ENCODE results near the gene TMC1.

TMC1 gene

GRCh38 chr9:72622186-72622585, 100.8 kb downstream of the TMC1 start:
- H3K79me2 ChIP-seq (ENCODE audit: insufficient read depth, low read length), result no peaks in the 10 kb centered on the region
- TF ChIP-seq, protein P1, sequence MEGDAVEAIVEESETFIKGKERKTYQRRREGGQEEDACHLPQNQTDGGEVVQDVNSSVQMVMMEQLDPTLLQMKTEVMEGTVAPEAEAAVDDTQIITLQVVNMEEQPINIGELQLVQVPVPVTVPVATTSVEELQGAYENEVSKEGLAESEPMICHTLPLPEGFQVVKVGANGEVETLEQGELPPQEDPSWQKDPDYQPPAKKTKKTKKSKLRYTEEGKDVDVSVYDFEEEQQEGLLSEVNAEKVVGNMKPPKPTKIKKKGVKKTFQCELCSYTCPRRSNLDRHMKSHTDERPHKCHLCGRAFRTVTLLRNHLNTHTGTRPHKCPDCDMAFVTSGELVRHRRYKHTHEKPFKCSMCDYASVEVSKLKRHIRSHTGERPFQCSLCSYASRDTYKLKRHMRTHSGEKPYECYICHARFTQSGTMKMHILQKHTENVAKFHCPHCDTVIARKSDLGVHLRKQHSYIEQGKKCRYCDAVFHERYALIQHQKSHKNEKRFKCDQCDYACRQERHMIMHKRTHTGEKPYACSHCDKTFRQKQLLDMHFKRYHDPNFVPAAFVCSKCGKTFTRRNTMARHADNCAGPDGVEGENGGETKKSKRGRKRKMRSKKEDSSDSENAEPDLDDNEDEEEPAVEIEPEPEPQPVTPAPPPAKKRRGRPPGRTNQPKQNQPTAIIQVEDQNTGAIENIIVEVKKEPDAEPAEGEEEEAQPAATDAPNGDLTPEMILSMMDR (IDR thresholded peaks at IDR 0.05; ENCODE audit: low read length), result no peak
- no peak for TF ChIP-seq EZH2 (IDR thresholded peaks at IDR 0.05; ENCODE audit: borderline replicate concordance, low read length)
- no peaks in the 10 kb centered on the region for H4K20me1 ChIP-seq (ENCODE audit: insufficient read depth, low read length)
- no peaks in the 10 kb centered on the region for H3K9me2 ChIP-seq (ENCODE audit: low read depth, low read length)
- H3K4me2 ChIP-seq (ENCODE audit: low read length), result no peak overlapping the region
- H3K27ac ChIP-seq (ENCODE audit: low read depth, low read length, poor library complexity, severe bottlenecking), result no peak overlapping the region
- H3K9ac ChIP-seq (ENCODE audit: low read length), result no peak overlapping the region
- H2AFZ ChIP-seq (ENCODE audit: low read length), result no peak overlapping the region
- H3K36me3 ChIP-seq (ENCODE audit: insufficient read depth, low read length), result no peaks in the 10 kb centered on the region
- H3K9me3 ChIP-seq (ENCODE audit: low read length), result no peaks in the 10 kb centered on the region
- H3K4me1 ChIP-seq (ENCODE audit: insufficient read depth, low read length, severe bottlenecking), result no peaks in the 10 kb centered on the region
- H3K4me3 ChIP-seq (ENCODE audit: low read depth, low read length, poor library complexity, severe bottlenecking), result no peak overlapping the region
- H3K27me3 ChIP-seq (ENCODE audit: insufficient read depth, low read length), result no peaks in the 10 kb centered on the region
- H3F3A ChIP-seq (ENCODE audit: insufficient read depth, low read length), result no peaks in the 10 kb centered on the region

GRCh38 chr9:72623156-72623555, 101.7 kb downstream of the TMC1 start:
- Histone ChIP-seq H3F3A (ENCODE audit: insufficient read depth, low read length) (no peaks in the 10 kb centered on the region), H4K20me1 (ENCODE audit: insufficient read depth, low read length) (no peaks in the 10 kb centered on the region), H3K9me2 (ENCODE audit: low read depth, low read length) (no peaks in the 10 kb centered on the region), H3K27ac (ENCODE audit: low read depth, low read length, poor library complexity, severe bottlenecking) (no peak overlapping the region), H3K4me3 (ENCODE audit: low read depth, low read length, poor library complexity, severe bottlenecking) (no peak overlapping the region), H3K79me2 (ENCODE audit: insufficient read depth, low read length) (no peaks in the 10 kb centered on the region), H3K36me3 (ENCODE audit: insufficient read depth, low read length) (no peaks in the 10 kb centered on the region), H3K9me3 (ENCODE audit: low read length) (no peaks in the 10 kb centered on the region), H3K27me3 (ENCODE audit: insufficient read depth, low read length) (no peaks in the 10 kb centered on the region), H2AFZ (ENCODE audit: low read length) (no peak overlapping the region), H3K4me1 (ENCODE audit: insufficient read depth, low read length, severe bottlenecking) (no peaks in the 10 kb centered on the region), H3K9ac (ENCODE audit: low read length) (no peak overlapping the region), H3K4me2 (ENCODE audit: low read length) (no peak overlapping the region)
- TF ChIP-seq, protein P1 (IDR thresholded peaks at IDR 0.05; ENCODE audit: low read length), result no peak
- TF ChIP-seq EZH2 (IDR thresholded peaks at IDR 0.05; ENCODE audit: borderline replicate concordance, low read length), result no peak

GRCh38 chr9:72627147-72627546, 105.7 kb downstream of the TMC1 start:
- Histone ChIP-seq H4K20me1 (ENCODE audit: insufficient read depth, low read length) (no peaks in the 10 kb centered on the region), H3K4me1 (ENCODE audit: insufficient read depth, low read length, severe bottlenecking) (no peaks in the 10 kb centered on the region), H3K4me2 (ENCODE audit: low read length) (no peak overlapping the region), H3K9me2 (ENCODE audit: low read depth, low read length) (no peaks in the 10 kb centered on the region), H3K79me2 (ENCODE audit: insufficient read depth, low read length) (no peaks in the 10 kb centered on the region), H2AFZ (ENCODE audit: low read length) (no peak overlapping the region), H3K4me3 (ENCODE audit: low read depth, low read length, poor library complexity, severe bottlenecking) (no peak overlapping the region), H3K27ac (ENCODE audit: low read depth, low read length, poor library complexity, severe bottlenecking) (no peak overlapping the region), H3K36me3 (ENCODE audit: insufficient read depth, low read length) (no peaks in the 10 kb centered on the region), H3K9me3 (ENCODE audit: low read length) (no peaks in the 10 kb centered on the region), H3K9ac (ENCODE audit: low read length) (no peak overlapping the region), H3F3A (ENCODE audit: insufficient read depth, low read length) (no peaks in the 10 kb centered on the region), H3K27me3 (ENCODE audit: insufficient read depth, low read length) (no peaks in the 10 kb centered on the region)
- TF ChIP-seq, protein P1 (IDR thresholded peaks at IDR 0.05; ENCODE audit: low read length), result no peak
- TF ChIP-seq EZH2 (IDR thresholded peaks at IDR 0.05; ENCODE audit: borderline replicate concordance, low read length), result no peak

Measured in OCI-LY1 (cell line).